ENCODE measurements around the gene SLC24A3. TPM values are rescaled to one million over a fixed set of nuclear protein-coding genes. Genes with fewer than 3 reads are reported as not detected.

The SLC24A3 gene
- total and polyA plus RNA-seq, 2 donors from 2014 or later: 0.86 to 5.2 TPM

DNA sequence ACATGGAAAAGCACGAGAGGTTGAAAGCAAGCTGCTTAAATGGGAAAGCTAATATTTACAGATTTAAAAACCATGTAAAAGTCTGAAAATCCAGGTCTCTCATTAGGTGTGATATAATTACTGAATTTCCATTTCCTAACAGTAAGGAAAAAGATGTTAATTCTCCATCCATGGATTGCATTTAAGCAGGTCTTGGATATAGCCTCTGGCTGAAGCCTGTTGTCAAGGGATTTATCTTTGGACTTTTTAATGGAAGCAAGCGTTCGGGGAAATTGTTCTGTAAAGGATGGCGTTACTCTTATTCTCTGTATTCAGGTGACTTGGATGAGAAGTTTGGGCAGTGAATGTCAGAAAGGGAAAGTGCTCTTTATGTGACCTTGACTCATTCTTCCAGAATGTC, 233.8 kb downstream of the SLC24A3 start:
- H3K27ac ChIP-seq (ENCODE audit: low read depth in 2 of 2, low read length in 2 of 2): no peak overlapping the region
- H3K4me3 ChIP-seq (ENCODE audit: low read length in 3 of 3): no peak overlapping the region
- no peak for FAIRE-seq
- no peak for DNase-seq
- no peak overlapping the region for H3K9ac ChIP-seq (ENCODE audit: low read length in 3 of 3)
- intact Hi-C loops (cut with DNase I): no loop called here
- H3K9me3 ChIP-seq (ENCODE audit: control insufficient read depth in 2 of 3, insufficient read depth in 1 of 3, low read length in 3 of 3): peaks cover 0 to 9% (median 0%) of the 10 kb centered on the region in 3 donors
- peaks cover 4% of the 10 kb centered on the region for H3K27me3 ChIP-seq (ENCODE audit: control insufficient read depth, insufficient read depth, low read length)
- H3K4me1 ChIP-seq (ENCODE audit: control insufficient read depth in 2 of 3, insufficient read depth in 2 of 3, low read depth in 1 of 3, low read length in 3 of 3): no peaks in the 10 kb centered on the region
- H3K36me3 ChIP-seq (ENCODE audit: control insufficient read depth in 2 of 3, insufficient read depth in 3 of 3, low read length in 3 of 3): no peaks in the 10 kb centered on the region
- no peak for TF ChIP-seq CTCF (IDR thresholded peaks at IDR 0.05; ENCODE audit: borderline replicate concordance, extremely low read depth, insufficient read depth)

DNA sequence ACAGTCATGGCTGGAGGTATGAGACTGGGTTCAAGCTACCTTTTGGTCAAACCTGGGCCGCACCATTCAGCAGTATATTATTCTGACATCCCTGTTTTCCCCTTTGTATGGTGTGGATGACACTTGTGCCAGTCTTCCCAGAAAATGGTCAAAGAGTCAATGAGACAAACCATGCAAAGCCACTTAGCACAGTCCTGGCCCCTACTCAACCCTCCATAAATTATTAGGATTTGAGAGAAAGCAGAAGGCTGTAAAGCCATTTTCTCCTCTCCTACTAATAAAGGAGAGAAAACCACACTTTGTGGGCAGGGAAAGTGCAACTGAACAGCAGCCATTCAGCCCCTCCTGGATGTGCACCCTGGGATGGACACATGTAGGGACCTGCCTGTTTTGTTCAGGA, 236.2 kb downstream of the SLC24A3 start:
- H3K9me3 ChIP-seq (ENCODE audit: control insufficient read depth in 2 of 3, insufficient read depth in 1 of 3, low read length in 3 of 3): peaks cover 0 to 1% (median 0%) of the 10 kb centered on the region in 3 donors
- no peaks in the 10 kb centered on the region for H3K4me1 ChIP-seq (ENCODE audit: control insufficient read depth in 2 of 3, insufficient read depth in 2 of 3, low read depth in 1 of 3, low read length in 3 of 3)
- TF ChIP-seq CTCF (IDR thresholded peaks at IDR 0.05; ENCODE audit: borderline replicate concordance, extremely low read depth, insufficient read depth): no peak
- H3K9ac ChIP-seq (ENCODE audit: low read length in 3 of 3): no peak overlapping the region
- H3K27me3 ChIP-seq (ENCODE audit: control insufficient read depth, insufficient read depth, low read length): peaks cover 4% of the 10 kb centered on the region
- H3K36me3 ChIP-seq (ENCODE audit: control insufficient read depth in 2 of 3, insufficient read depth in 3 of 3, low read length in 3 of 3): no peaks in the 10 kb centered on the region
- DNase-seq (no peak), FAIRE-seq (no peak)
- H3K27ac ChIP-seq (ENCODE audit: low read depth in 2 of 2, low read length in 2 of 2): no peak overlapping the region
- no peak overlapping the region for H3K4me3 ChIP-seq (ENCODE audit: low read length in 3 of 3)
- intact Hi-C loops (cut with DNase I): no loop called here

DNA sequence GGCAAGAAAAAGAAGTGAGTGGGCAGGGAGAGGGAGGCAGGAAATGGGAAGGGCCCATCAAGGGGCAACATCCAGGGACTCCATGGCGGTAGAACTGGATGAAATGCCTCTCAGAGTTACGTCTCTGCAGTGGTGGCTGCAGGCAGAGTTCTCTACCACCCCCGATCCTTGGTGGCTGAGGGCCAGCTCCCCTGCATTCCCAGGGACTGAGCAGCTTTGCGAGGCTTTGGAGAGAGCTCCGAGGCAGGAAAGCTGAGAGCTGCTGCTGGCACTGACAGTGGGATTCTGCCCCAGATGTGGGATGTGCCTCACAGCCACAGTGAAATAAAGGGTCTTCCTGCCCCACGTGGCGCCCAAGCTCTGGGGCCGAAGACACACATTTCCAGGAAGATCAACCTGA, 236.6 kb downstream of the SLC24A3 start:
- no peaks in the 10 kb centered on the region for H3K9me3 ChIP-seq (ENCODE audit: control insufficient read depth in 2 of 3, insufficient read depth in 1 of 3, low read length in 3 of 3)
- H3K27ac ChIP-seq (ENCODE audit: low read depth in 2 of 2, low read length in 2 of 2): no peak overlapping the region
- H3K9ac ChIP-seq (ENCODE audit: low read length in 3 of 3): no peak overlapping the region
- TF ChIP-seq CTCF (IDR thresholded peaks at IDR 0.05; ENCODE audit: borderline replicate concordance, extremely low read depth, insufficient read depth): no peak
- no peak overlapping the region for H3K4me3 ChIP-seq (ENCODE audit: low read length in 3 of 3)
- peaks cover 4% of the 10 kb centered on the region for H3K27me3 ChIP-seq (ENCODE audit: control insufficient read depth, insufficient read depth, low read length)
- no peaks in the 10 kb centered on the region for H3K36me3 ChIP-seq (ENCODE audit: control insufficient read depth in 2 of 3, insufficient read depth in 3 of 3, low read length in 3 of 3)
- intact Hi-C loops (cut with DNase I): no loop called here
- no peak for DNase-seq
- no peaks in the 10 kb centered on the region for H3K4me1 ChIP-seq (ENCODE audit: control insufficient read depth in 2 of 3, insufficient read depth in 2 of 3, low read depth in 1 of 3, low read length in 3 of 3)
- no peak for FAIRE-seq

GRCh38 chr20:19451231-19451922, 238.9 kb downstream of the SLC24A3 start:
- H3K27me3 ChIP-seq (ENCODE audit: control insufficient read depth, insufficient read depth, low read length): peaks cover 4% of the 10 kb centered on the region
- FAIRE-seq: no peak
- TF ChIP-seq CTCF (IDR thresholded peaks at IDR 0.05; ENCODE audit: borderline replicate concordance, extremely low read depth, insufficient read depth): no peak

More at GRCh38 chr20:19451231-19451922, 238.9 kb downstream of the SLC24A3 start:
- no peak overlapping the region for H3K27ac ChIP-seq (ENCODE audit: low read depth in 2 of 2, low read length in 2 of 2)
- no peak overlapping the region for H3K9ac ChIP-seq (ENCODE audit: low read length in 3 of 3)
- no peaks in the 10 kb centered on the region for H3K4me1 ChIP-seq (ENCODE audit: control insufficient read depth in 2 of 3, insufficient read depth in 2 of 3, low read depth in 1 of 3, low read length in 3 of 3)
- no peaks in the 10 kb centered on the region for H3K36me3 ChIP-seq (ENCODE audit: control insufficient read depth in 2 of 3, insufficient read depth in 3 of 3, low read length in 3 of 3)
- no peaks in the 10 kb centered on the region for H3K9me3 ChIP-seq (ENCODE audit: control insufficient read depth in 2 of 3, insufficient read depth in 1 of 3, low read length in 3 of 3)
- intact Hi-C loops (cut with DNase I): no loop called here
- DNase-seq: no peak
- H3K4me3 ChIP-seq (ENCODE audit: low read length in 3 of 3): no peak overlapping the region

All from kidney (tissue), 14 donors.